ENCODE results near the gene YBX1.

- no peak for TF ChIP-seq CTCF (IDR thresholded peaks at IDR 0.05)
- TF ChIP-seq USF1 (CRISPR knock-in tag; IDR thresholded peaks at IDR 0.05): no peak
- no peak for TF ChIP-seq SMAD3 (CRISPR knock-in tag; IDR thresholded peaks at IDR 0.05; ENCODE audit: borderline replicate concordance)
- no peak for TF ChIP-seq PRDM15 (CRISPR knock-in tag; IDR thresholded peaks at IDR 0.05)
- no peak for TF ChIP-seq ZNF263 (CRISPR knock-in tag; IDR thresholded peaks at IDR 0.05; ENCODE audit: low read depth)
- TF ChIP-seq CBFB (CRISPR knock-in tag; IDR thresholded peaks at IDR 0.05; ENCODE audit: low read depth): no peak
- no peak for TF ChIP-seq HMGXB4 (CRISPR knock-in tag; IDR thresholded peaks at IDR 0.05)
- TF ChIP-seq FOXJ3 (CRISPR knock-in tag; IDR thresholded peaks at IDR 0.05; ENCODE audit: borderline replicate concordance): no peak
- TF ChIP-seq JUN (CRISPR knock-in tag; IDR thresholded peaks at IDR 0.05): no peak
- TF ChIP-seq NR1H2 (CRISPR knock-in tag; IDR thresholded peaks at IDR 0.05): no peak
- no peak for TF ChIP-seq ZNF512 (CRISPR knock-in tag; IDR thresholded peaks at IDR 0.05; ENCODE audit: borderline replicate concordance)
- TF ChIP-seq ZNF671 (CRISPR knock-in tag; IDR thresholded peaks at IDR 0.05): no peak
Observed at GRCh38 chr1:42734201-42735035, 52.2 kb downstream of the YBX1 start.
